Measurements from ENCODE around the gene ETFA. TPM values are rescaled to one million over a fixed set of nuclear protein-coding genes. Genes with fewer than 3 reads are reported as not detected.
A peak's percentile ranks its signal among the peaks of the same experiment; 100 is the strongest.

Gene ETFA
- total and polyA plus RNA-seq, 2 donors from 2014 or later: 90.1 to 261 TPM

DNA sequence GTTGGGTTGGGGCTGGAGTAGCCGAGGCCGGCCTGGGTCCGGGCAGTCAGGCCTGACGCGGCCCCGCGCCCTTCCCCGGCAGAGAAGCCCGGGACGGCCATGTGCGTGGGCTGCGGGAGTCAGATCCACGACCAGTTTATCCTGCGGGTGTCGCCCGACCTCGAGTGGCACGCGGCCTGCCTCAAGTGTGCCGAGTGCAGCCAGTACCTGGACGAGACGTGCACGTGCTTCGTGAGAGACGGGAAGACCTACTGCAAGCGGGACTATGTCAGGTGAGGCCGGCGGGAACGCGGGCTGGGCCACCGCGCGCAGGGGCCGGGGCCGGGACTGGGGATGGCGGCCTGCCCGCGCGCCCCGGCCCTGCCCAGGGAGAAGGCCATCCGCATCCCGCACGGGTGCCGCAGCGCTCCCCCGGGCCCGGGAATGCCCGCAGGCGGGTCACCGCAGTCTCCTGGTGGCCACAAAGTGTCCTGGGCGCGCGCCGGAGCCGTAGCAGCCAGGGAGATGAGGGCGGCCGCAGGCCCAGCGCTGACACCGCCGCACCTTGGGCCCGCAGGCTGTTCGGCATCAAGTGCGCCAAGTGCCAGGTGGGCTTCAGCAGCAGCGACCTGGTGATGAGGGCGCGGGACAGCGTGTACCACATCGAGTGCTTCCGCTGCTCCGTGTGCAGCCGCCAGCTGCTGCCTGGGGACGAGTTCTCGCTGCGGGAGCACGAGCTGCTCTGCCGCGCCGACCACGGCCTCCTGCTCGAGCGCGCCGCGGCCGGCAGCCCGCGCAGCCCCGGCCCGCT is 26.6 kb upstream of the ETFA start:
- no peak for FAIRE-seq
- no peak overlapping the region for H3K27ac ChIP-seq (ENCODE audit: low read depth in 2 of 2, low read length in 2 of 2)
- no peaks in the 10 kb centered on the region for H3K36me3 ChIP-seq (ENCODE audit: control insufficient read depth in 2 of 3, insufficient read depth in 3 of 3, low read length in 3 of 3)
- H3K27me3 ChIP-seq (ENCODE audit: control insufficient read depth, insufficient read depth, low read length): peaks cover 68% of the 10 kb centered on the region
- intact Hi-C loops (cut with DNase I): loop anchor here (10.0 kb wide), 1 partner anchor 143 kb away; no protein-coding TSS in a partner anchor
- no peak overlapping the region for H3K4me3 ChIP-seq (ENCODE audit: low read length in 3 of 3)
- no peaks in the 10 kb centered on the region for H3K9me3 ChIP-seq (ENCODE audit: control insufficient read depth in 2 of 3, insufficient read depth in 1 of 3, low read length in 3 of 3)
- TF ChIP-seq, protein P1, sequence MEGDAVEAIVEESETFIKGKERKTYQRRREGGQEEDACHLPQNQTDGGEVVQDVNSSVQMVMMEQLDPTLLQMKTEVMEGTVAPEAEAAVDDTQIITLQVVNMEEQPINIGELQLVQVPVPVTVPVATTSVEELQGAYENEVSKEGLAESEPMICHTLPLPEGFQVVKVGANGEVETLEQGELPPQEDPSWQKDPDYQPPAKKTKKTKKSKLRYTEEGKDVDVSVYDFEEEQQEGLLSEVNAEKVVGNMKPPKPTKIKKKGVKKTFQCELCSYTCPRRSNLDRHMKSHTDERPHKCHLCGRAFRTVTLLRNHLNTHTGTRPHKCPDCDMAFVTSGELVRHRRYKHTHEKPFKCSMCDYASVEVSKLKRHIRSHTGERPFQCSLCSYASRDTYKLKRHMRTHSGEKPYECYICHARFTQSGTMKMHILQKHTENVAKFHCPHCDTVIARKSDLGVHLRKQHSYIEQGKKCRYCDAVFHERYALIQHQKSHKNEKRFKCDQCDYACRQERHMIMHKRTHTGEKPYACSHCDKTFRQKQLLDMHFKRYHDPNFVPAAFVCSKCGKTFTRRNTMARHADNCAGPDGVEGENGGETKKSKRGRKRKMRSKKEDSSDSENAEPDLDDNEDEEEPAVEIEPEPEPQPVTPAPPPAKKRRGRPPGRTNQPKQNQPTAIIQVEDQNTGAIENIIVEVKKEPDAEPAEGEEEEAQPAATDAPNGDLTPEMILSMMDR (IDR thresholded peaks at IDR 0.05; ENCODE audit: borderline replicate concordance, extremely low read depth, insufficient read depth): no peak
- H3K9ac ChIP-seq (ENCODE audit: low read length in 3 of 3): no peak overlapping the region
- peak in 4 of 5 donors; percentile 43 to 60 (median 46) for DNase-seq
- H3K4me1 ChIP-seq (ENCODE audit: control insufficient read depth in 2 of 3, insufficient read depth in 2 of 3, low read depth in 1 of 3, low read length in 3 of 3): peaks cover 0 to 26% (median 3%) of the 10 kb centered on the region in 3 donors

DNA sequence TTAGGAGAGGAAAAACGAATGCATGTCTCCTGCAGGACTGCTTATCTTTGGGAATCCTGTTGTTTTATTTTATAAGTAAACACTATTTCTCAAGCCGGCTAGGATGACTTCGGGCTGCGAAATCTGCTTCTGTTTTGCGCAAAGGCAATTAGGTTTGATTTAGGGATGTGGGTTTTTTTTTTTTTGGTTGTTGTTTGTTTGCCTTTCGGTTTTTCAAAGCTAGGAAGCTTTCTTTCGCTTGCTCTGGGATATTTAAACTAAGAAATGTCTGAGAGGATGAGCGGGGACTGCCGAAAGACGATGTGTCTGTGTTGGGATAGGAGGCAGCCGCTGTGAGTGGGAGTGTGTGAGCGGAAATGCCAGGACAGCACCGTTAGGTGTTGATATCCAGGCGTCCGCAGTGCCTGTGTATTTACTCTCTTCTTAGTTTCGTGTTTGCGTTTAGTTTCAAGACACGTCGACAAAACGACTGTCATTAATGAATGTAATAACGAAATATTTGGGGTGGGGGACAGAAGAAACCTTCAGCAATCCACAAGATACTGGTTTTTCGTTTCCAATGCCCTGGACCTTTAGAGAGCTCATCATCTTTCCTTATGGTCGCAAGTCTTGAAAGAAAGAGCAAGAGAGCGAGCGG is 25.9 kb upstream of the ETFA start:
- H3K27me3 ChIP-seq (ENCODE audit: control insufficient read depth, insufficient read depth, low read length): peaks cover 67% of the 10 kb centered on the region

DNA sequence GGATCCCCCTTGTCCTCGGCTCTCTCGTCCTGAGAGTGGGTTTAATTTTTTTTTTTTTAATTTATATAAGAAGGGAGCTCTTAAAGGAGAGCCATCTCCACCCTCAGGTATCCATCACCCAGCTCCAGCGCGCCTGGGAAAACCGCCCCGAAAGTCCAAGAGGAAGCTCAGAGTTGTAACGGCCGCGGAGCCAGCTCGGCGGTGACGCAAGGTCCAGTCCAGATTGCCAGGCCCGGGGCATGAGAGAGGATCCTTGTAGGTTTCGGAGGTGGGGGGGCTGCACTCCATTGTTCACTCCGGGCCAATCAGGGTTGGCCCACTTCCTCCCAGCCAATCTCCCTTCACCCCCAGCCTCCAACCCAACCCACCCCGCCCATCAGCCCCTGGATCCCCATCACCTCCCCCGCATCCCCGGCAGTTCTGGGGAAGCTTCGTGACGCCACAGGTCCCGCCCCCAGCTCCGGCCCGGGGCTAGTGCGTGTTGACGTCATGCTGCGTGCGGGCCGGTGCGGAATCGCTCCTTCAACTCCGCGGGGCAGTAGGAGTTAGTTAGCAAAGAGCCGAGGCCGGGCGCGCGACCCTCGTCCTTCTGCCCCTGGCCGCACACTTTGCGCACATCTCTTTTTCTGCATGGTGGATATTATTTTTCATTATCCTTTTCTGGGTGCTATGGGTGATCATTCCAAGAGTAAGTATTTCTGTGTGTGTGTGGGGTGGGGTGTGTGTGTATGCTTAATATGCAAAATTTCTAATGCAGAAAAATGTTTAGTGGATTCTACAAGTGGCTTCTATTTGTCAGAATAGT is 25.2 kb upstream of the ETFA start, which contains the start of gene ISL2:
Gene ISL2, plus strand, starts transcription at position 520 of the 805 bp plus-strand sequence. Its CDS starts 111 bp downstream, at position 631.
- Histone ChIP-seq H3K27ac (ENCODE audit: low read depth in 2 of 2, low read length in 2 of 2) (no peak within 1 kb of the TSS), H3K9ac (ENCODE audit: low read length in 3 of 3) (no peak within 1 kb of the TSS), H3K4me1 (ENCODE audit: control insufficient read depth in 2 of 3, insufficient read depth in 2 of 3, low read depth in 1 of 3, low read length in 3 of 3) (peaks cover 0 to 22% (median 3%) of the 10 kb centered on the region in 3 donors), H3K36me3 (ENCODE audit: control insufficient read depth in 2 of 3, insufficient read depth in 3 of 3, low read length in 3 of 3) (no peaks in the 10 kb centered on the region), H3K4me3 (ENCODE audit: low read length in 3 of 3) (peak within 1 kb of the TSS in 1 of 3 donors; percentile 35), H3K27me3 (ENCODE audit: control insufficient read depth, insufficient read depth, low read length) (peaks cover 60% of the 10 kb centered on the region), H3K9me3 (ENCODE audit: control insufficient read depth in 2 of 3, insufficient read depth in 1 of 3, low read length in 3 of 3) (no peaks in the 10 kb centered on the region)
- FAIRE-seq (no peak), DNase-seq (peak; percentile 57 to 84 (median 66))
- intact Hi-C loops (cut with DNase I): loop anchor here (10.0 kb wide), 1 partner anchor 142 kb away; no protein-coding TSS in a partner anchor
- TF ChIP-seq, protein P1 (IDR thresholded peaks at IDR 0.05; ENCODE audit: borderline replicate concordance, extremely low read depth, insufficient read depth): no peak

More for the DNA sequence above, 25.9 kb upstream of the ETFA start:
- H3K9ac ChIP-seq (ENCODE audit: low read length in 3 of 3): no peak overlapping the region
- no peak overlapping the region for H3K27ac ChIP-seq (ENCODE audit: low read depth in 2 of 2, low read length in 2 of 2)
- DNase-seq (peak in 4 of 5 donors; percentile 47 to 81 (median 56)), FAIRE-seq (no peak)
- H3K36me3 ChIP-seq (ENCODE audit: control insufficient read depth in 2 of 3, insufficient read depth in 3 of 3, low read length in 3 of 3): no peaks in the 10 kb centered on the region
- peaks cover 0 to 26% (median 3%) of the 10 kb centered on the region in 3 donors for H3K4me1 ChIP-seq (ENCODE audit: control insufficient read depth in 2 of 3, insufficient read depth in 2 of 3, low read depth in 1 of 3, low read length in 3 of 3)
- TF ChIP-seq, protein P1 (IDR thresholded peaks at IDR 0.05; ENCODE audit: borderline replicate concordance, extremely low read depth, insufficient read depth): no peak
- H3K9me3 ChIP-seq (ENCODE audit: control insufficient read depth in 2 of 3, insufficient read depth in 1 of 3, low read length in 3 of 3): no peaks in the 10 kb centered on the region
- intact Hi-C loops (cut with DNase I): loop anchor here (10.0 kb wide), 1 partner anchor 142 kb away; no protein-coding TSS in a partner anchor
- no peak overlapping the region for H3K4me3 ChIP-seq (ENCODE audit: low read length in 3 of 3)
